Measurements from ENCODE around the gene USP37.

The USP37 gene

GRCh38 chr2:218401890-218402289 lies 166.3 kb downstream of the USP37 start:
- no peak for DNase-seq

- no peak for DNase-seq
These were observed 166.9 kb downstream of the USP37 start for GRCh38 chr2:218400930-218401881.

Measured in SW 1271 (cell line).